GM19463 (cell line): ENCODE results near the gene XPO1.
A peak's percentile ranks its signal among the peaks of the same experiment; 100 is the strongest.
"Not testable (repeated sequence)": the region's sequence is repeated elsewhere in the genome, so short reads cannot be mapped to it uniquely, and the experiment has no call there.

Source experiments
- ATAC-seq: cut with Tn5 transposase; IDR thresholded peaks from one replicate; pipeline ENCODE4 v1.9.1; 2021; ENCODE audit warnings: mild to moderate bottlenecking, moderate library complexity; ENCODE audit not compliant: unreplicated experiment

Gene XPO1

DNA sequence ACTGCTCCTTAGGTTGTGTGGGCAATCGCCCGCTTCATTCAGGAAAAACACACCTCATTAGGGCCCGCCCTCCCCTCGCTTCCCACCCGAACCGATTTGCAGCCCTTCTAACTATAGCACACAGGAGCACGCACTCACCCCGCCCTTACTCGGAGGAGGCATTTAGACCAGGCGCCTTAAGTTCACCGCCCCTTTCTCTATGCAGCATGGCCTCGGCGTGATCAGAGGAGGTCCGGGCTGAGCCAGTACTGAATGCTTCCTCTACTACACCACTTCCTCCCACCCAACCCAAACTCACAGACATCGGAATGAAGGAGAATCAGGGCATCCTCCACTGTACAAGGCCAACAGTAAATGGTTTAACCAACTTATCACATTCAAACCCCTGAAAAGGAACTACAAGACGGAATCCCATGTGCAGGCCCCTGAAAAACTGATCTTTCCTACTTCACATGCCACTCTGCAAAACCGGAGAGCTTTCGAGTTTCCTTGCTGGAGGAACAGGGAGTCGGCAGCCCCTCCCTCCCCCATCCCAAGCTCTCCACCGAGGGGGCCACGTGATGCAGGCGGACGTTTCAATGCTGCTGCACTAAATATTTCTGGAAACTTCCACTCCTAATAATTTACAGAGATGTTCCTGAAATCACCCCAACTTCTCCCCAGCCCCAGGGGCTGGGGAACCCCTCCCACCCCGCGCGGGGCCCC lies 1.4 kb downstream of the XPO1 start:
- peak; percentile 48 for ATAC-seq

DNA sequence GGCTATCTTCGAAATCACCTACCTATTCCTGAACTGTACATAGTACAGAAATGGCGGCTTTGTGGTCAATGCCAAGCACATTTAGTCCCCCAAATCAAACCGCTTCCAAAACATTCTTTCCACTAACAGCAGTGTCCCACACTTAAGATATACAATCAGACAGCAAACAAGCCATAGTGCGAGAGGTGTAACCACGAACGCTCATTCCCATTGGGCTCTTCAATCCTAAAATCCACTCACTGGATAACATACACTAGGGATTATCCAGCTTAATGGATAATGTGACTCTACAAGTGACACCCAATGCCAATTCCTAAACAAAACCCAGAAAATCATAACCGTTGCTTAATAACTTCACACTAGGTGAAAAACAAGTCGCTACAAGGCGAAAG lies 2.0 kb downstream of the XPO1 start:
- ATAC-seq, result no peak

DNA sequence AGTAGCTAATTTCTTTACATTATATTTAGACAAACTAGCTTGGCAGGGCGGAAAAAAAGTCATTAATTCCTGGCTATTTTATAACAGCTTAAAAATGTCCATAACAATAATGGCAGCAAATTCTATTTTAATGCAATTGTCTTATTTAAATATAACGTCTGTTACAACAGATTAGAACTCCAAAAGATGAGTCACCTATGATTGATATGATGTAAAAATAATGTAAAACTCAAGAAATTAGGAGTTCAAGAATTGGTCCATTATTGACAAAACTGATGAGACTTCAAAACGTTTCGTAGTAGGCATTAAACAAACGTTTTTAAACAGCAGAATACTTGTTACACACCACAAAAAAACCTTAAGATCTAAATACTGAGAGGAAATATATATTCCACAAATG lies 2.7 kb downstream of the XPO1 start:
- no peak for ATAC-seq

DNA sequence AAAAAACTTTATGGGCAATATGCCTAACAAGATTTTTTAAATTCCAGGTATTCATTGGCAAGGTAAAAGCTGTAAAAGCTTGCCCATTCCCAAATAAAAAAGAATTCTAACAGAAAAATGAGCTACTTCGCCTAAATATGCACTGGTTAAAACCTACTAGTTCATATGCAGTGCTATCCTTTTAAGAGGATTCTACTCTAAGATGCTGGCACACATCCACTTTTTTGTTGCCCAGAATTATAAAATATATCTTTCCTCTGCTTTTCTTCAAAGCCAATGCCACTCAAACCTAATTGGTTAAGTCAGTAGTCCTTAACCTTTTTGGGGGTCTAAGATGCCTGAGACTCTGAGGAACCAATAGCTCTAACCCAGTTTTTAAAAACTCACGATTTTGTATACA lies 3.2 kb downstream of the XPO1 start:
- ATAC-seq, result no peak

DNA sequence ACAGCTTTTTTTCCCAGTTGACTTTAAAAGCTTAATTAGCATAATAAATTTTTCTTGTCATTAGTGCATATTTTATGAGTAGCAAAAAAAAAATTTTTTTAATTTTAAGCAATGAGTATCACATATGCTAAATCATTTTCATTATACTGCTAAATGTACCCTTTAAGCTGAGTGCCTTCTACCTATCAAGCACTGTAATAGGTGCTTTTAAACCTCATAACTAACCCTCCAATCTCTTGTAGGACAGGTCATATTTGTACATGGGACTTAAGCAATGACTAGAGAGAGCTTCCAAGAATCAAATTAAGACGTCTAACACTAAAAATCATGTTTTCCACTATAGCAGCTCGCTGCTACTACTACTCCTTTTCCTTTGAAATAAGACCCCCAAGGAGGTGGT lies 7.4 kb downstream of the XPO1 start:
- no peak for ATAC-seq

DNA sequence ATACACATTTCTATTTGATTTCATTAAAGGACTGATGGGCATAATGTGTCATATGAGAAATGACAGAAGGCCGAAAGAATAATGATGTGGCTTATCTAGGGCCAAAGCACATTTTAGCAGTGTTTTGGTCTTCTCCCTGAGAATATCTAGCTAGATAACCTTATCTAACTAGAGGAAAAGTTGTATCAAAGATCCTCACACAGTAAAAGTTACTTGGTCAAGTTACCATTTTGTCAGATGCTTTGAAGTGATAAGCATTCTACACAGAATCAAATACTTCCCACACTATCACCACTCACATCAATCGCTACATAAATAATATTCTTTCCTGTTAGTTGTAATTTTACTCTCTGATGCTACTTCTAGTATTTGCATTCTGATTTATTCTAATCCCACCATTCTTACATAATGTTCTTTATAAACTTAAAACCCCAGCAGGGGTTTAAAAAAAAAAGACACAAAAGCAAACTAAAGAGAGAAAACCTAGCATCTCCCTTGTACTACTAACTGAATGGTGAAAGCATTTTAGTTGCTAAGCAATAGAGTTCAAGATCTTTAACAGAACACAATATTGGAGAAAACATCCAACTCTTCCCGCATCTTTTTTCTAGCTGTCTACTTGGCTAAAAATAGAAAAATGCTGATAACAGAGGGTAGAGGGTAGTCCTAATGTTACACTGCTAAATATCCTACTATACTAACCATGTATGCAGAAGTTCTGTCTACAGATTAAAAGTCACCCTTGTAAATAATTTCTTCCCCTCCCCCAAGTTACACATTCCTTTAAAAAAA lies 8.0 kb downstream of the XPO1 start:
- no peak for ATAC-seq

DNA sequence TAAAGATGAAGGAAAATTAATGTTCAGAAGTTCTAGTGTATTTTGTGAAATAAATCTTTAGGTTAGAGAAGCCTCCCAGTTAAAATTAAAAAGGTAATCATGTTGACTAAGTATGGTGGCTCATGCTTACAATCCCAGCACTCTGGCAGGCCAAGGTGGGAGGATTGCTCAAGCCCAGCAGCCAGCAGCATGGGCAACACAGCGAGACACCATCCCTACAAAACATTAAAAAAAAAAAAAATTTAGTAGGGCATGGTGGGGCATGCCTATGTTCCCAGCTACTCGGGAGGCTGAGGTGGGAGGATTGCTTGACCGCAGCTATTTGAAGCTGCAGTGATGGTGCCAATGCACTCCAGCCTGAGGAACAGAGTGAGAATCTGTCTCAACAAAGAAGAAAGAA lies 17.9 kb downstream of the XPO1 start:
- no peak for ATAC-seq

DNA sequence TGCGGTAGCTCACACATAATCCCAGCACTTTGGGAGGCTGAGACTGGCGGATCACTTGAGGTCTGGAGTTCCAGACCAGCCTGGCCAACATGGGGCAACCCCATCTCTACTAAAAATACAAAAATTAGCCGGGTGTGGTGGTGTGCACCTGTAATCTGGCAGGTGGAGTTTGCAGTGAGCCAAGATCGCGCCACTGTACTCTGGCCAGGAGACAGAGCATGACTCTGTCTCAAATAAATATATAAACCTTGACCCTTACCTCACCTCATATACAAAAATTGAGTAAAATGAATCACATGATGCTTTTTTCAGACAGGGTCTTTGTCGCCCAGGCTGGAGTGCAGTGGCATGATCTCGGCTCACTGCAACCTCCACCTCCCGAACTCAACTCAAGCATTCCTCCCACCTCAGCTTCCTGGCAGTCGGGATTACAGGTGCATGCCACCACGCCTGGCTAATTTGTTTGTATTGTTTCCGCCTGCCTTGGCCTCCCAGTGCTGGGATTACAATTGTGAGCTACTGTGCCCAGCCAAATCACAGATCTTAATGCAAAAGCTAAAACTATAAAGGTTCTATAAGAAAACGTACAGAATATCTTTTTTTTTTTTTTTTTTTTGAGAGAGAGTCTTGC lies 25.3 kb downstream of the XPO1 start:
- no peak for ATAC-seq

DNA sequence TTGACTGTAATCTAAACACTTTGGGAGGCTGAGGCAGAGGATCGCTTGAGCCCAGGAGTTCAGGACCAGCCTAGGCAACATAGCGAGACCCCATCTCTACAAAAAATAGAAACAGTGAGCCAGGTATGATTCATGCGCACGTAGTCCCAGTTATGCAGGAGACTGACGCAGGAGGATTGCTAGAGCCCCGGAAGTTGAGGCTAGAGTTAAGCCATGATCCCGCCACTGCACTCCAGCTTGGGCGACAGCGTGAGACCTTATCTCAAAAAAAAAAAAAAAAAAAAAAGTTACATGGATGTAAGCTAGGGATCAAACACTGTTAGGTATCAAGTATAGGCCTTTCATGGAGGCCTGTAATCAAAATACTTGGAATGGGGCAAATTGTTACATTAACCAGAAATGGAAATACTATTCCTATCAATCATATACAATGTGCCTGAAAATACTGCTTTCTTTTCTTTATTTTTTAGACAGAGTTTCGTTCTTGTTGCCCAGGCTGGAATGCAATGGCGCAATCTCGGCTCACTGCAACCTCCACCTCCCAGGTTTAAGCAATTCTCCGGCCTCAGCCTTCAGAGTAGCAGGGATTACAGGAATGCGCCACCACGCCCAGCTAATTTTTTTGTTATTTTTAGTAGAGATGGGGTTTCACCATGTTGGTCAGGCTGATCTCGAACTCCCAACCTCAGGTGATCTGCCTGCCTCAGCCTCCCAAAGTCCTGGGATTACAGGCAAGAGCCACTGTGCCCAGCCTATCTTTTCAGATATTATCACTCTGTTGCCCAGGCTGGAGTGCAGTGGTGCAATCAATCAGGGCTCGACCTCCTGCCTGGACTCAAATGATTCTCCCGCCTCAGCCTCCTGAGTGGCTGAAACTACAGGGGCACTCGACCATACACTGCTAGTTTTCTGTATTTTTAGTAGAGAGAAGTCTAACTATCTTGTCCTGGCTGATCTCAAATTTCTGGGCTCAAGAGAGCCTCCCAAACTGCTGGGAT lies 27.2 kb downstream of the XPO1 start:
- no peak for ATAC-seq

DNA sequence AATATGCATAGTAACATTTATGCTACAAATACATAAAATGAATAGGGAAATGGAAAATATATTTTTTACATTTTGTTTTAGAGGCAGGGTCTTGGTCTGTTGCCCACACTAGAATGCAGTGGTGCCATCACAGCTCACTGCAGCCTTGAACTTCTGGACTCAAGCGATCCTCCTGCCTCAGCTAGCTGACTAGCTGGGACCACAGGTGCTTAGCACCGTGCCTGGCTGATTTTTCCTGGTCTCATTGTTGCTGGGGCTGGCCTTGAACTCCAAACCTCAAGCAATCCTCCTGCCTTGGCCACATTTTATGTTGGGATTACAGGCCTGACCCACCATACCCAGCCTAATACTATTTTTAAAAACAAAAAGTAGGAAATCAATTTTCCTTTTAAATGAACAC lies 33.2 kb downstream of the XPO1 start:
- no peak for ATAC-seq

DNA sequence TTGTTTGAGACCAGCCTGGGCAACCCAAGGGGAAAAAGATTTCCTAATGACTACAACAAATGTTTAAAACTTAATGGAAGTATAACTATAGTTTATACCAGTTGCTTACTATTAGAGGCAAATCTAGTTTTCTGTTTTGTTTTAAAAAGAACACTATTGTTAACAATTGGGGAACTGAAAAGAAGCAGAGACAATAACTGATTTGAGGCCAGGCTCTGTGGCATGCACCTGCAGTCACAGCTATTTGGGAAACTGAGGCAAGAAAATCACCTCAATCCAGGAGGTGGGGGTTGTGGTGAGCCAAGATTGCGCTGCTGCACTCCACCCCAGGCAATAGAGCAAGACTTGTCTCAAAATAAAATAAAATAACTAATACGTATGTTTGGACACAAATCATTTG lies 39.1 kb downstream of the XPO1 start:
- no peak for ATAC-seq

DNA sequence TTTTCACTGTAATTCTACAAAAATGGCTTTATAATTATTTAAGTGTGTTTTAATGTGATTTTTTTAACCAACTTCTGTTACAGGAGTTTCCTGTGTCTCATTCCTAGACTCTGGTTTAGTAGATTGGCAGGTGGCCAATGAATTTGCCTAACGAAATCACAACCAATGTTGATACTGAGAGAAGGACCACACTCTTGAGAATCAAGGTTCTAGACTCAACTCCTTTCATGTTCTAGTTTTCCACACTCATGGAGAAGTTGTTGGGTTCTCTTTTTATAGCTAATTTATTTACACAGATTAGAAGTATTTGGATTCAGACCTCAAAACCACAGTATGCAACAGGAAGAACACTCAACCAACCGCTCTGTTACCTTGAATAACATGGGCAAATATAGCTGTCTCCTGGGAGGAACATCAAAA lies 44.6 kb downstream of the XPO1 start:
- ATAC-seq, result no peak

DNA sequence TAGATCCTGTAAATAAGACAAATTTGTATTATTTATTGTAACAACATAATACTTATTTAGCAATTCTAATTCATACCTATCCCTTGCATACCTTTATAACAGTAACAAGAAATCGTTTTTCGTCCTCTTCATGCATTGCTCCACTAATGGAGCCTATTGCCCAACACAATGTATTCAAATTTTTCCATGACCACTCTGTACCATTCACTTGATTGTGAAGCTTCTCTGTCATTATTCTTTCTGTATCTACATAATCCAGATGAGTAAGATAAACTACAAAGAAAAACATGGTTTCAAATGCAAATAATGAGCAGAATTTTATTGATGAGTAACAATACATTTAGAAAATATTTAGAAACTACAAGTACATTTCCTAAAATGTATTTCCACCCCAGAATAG lies 45.7 kb downstream of the XPO1 start:
- ATAC-seq, result no peak

DNA sequence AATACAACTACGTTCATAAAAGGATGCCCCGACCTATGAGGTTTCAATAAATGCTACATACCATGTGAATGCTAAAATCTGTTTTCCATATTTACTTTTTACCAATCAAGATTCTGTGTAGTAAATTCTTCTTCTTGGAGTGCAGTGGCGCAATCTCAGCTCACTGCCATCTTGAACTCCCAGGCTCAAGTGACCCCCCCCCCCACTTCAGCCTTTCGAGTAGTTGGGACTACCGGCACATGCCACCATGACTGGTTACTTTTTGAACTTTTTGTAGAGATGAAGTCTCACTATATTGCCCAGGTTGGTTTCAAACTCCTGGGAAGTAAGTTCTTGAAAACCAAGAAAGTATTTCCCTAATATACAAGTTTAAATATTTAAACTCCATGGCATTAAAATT lies 52.9 kb downstream of the XPO1 start:
- ATAC-seq, result no peak

DNA sequence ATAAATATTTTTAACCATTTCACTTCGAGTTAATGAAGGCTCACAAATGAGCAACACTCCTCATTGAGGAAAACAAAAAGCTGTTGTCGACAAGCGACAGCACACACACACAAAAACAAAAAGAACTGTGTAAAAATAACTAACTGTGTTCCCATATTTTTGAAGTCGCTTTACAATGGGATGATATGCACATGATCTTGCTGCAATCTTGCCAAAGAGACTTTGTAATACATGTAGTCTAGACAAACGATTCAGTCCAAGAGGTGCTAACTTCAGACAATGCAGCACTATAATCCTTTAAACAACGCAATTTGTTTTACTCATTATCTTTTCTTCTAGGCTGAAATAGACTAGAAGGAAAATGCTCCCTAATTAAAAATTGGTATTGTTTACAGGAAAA lies 60.1 kb downstream of the XPO1 start:
- ATAC-seq, result no peak

DNA sequence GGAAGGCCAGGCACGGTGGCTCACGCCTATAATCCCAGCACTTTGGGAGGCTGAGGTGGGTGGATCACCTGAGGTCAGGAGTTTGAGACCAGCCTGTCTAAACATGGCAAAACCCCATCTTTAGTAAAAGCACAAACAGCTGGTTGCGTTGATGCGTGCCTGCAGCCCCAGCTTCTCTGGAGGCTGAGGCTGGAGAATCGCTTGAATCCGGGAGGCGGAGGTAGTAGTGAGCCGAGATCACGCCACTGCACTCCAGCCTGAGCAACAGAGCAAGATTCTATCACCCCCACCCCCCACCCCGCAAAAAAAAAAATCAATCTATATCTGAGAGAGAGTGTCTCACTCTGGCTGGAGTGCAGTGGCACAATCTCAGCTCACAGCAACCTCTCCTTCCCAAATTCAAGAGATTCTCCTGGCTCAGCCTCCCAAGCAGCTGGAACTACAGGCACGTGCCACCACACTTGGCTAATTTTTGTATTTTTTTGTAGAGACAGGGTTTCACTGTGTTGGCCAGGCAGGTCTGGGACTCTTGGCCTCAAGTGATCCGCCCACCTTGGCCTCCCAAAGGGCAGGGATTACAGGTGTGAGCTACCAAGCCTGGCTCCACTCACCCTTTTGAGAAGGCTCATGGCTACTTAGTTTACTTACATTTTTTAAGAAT lies 61.1 kb downstream of the XPO1 start:
- ATAC-seq, result not testable (repeated sequence)

DNA sequence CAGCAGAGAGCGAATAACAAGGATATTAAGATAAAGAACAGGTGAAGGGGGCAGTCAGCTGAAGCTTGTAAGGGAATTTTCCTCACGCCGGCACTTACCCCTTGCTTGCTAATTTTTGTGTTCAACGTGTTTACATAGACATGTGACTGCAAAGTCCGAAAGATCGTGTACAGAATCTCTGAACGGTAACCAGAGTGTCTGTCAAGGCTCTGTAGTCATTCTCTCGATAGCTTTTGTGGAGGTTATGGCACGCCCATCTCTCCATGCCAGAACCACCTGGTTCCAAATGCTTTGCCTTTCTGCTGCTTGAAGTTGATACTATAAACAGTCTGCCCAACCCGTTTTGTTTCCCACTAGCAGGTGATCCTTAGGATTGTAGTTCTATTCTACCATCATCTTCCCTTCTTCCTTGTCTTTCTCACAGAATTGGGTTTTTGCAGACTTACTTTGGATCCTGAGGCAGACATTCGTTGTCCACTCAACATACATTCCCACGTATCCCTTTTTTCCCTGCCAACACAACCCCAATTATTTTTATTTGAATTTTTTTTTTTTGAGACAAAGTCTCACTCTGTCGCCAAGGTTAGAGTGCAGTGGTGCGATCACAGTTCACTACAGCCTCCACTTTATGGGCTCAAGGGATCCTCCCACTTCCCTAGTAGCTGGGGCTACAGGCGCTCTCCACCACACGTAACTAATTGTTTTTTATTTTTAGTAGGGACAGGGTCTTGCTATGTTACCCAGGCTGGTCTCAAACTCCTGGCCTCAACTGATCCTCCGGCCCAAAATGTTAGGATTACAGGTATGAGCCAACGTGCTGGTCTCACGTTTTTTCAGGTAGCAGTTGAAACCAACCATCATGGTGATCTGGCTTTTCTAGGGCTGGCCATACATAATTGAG lies 66.0 kb downstream of the XPO1 start:
- no peak for ATAC-seq

DNA sequence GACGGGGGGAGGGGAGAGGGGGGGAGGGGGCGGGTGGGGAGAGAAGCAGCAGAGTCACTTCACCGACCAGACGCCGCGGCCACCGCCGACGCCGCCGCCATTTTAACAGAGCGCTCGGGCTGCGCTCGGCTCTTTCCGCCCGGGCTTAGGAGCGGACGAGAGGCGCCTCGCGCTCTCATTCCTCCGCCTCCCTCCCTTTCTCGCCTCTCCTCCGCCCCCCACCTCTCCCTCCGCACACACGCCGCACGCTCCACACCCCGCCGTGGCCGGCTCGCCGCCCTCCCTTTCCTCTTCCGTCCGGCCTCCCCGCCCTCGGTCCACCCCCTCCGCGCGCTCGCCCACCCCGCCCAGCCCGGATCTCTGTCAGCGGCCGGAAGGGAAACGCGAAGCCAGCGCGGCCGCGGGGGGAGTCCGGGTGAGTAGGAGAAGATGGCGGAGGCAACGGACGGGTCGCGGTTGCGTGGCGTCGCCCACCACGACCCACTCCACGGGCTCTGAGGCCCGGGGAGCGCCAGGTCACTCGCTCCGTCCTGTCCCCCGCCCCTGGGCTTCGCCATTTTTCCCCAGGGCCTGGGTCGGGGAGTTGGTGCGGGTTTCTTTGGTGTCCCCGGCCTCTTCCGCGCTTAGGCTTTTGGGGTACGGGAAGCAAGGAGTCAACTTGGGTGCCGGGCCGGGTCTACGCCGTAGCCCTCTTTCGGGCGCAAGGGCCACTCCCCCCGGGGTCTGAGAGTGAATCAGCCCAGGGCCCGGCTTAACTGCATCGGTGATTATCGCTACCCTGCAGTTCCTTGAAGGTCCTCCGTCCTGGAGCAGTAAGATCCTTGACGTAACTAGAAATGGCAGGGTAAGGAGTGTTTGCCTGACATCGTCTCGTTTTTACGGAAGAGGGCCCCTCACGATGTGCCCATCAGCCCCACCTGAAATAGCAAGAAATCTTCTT lies 66.9 kb downstream of the XPO1 start, which contains the start of gene USP34:
USP34 (minus strand) TSS at position 123 of the 940 bp plus-strand sequence. CDS start 395 bp downstream, outside the sequence.
- ATAC-seq, result peak; percentile 77
